ENCODE measurements around the gene P2RX4. TPM values are rescaled to one million over a fixed set of nuclear protein-coding genes. Genes with fewer than 3 reads are reported as not detected.

Gene P2RX4
- total RNA-seq, 1 experiment from 2014 or later = 40.4 TPM

- ChIA-PET CTCF (interaction anchor here (0.6 kb wide), 1 partner anchor 180 kb away, joined by 5 read pairs; no protein-coding TSS in a partner anchor), POLR2A (no interaction called here)
- no peak for TF ChIP-seq CTCF (IDR thresholded peaks at IDR 0.05; ENCODE audit: insufficient read depth in 1 of 2, low read depth in 1 of 2, low read length in 1 of 2, severe bottlenecking in 1 of 2, unreplicated experiment in 1 of 2)
- peaks cover 25% of the 10 kb centered on the region for H3K36me3 Mint-ChIP-seq (ENCODE audit: insufficient read depth, unreplicated experiment)
- no peak overlapping the region for H3K4me3 Mint-ChIP-seq (ENCODE audit: unreplicated experiment)
- no peaks in the 10 kb centered on the region for H3K27me3 ChIP-seq (replicated peaks; ENCODE audit: control insufficient read depth, insufficient read depth, low read length)
- H3K9me3 Mint-ChIP-seq (ENCODE audit: unreplicated experiment) = no peaks in the 10 kb centered on the region
- H3K4me1 ChIP-seq = no peaks in the 10 kb centered on the region
- H3K27ac Mint-ChIP-seq (ENCODE audit: unreplicated experiment) = no peak overlapping the region
- H3K36me3 ChIP-seq (ENCODE audit: control insufficient read depth, insufficient read depth, low read length) = no peaks in the 10 kb centered on the region; the same call in 1 of the 2 replicates
- H3K27me3 Mint-ChIP-seq (ENCODE audit: insufficient read depth, unreplicated experiment) = no peaks in the 10 kb centered on the region
- H3K4me1 Mint-ChIP-seq (ENCODE audit: low read depth, unreplicated experiment) = no peaks in the 10 kb centered on the region
- no peak overlapping the region for H3K4me3 ChIP-seq (ENCODE audit: low read depth, low read length)
- intact Hi-C loops (cut with micrococcal nuclease; ENCODE audit: unreplicated experiment) = no loop called here
- no peaks in the 10 kb centered on the region for H3K9me3 ChIP-seq
- no peak for DNase-seq
- BruUV-seq (replicated peaks) = no TSS peak
Observed at GRCh38 chr12:121263206-121263935, 53.4 kb downstream of the P2RX4 start.

- TF ChIP-seq CTCF (IDR thresholded peaks at IDR 0.05; ENCODE audit: insufficient read depth in 1 of 2, low read depth in 1 of 2, low read length in 1 of 2, severe bottlenecking in 1 of 2, unreplicated experiment in 1 of 2) = no peak
- Mint-ChIP-seq H3K27ac (ENCODE audit: unreplicated experiment) (no peak overlapping the region), H3K27me3 (ENCODE audit: insufficient read depth, unreplicated experiment) (no peaks in the 10 kb centered on the region), H3K4me1 (ENCODE audit: low read depth, unreplicated experiment) (no peaks in the 10 kb centered on the region), H3K9me3 (ENCODE audit: unreplicated experiment) (no peaks in the 10 kb centered on the region), H3K4me3 (ENCODE audit: unreplicated experiment) (no peak overlapping the region), H3K36me3 (ENCODE audit: insufficient read depth, unreplicated experiment) (peaks cover 28% of the 10 kb centered on the region)
- Histone ChIP-seq H3K27me3 (replicated peaks; ENCODE audit: control insufficient read depth, insufficient read depth, low read length) (no peaks in the 10 kb centered on the region), H3K9me3 (no peaks in the 10 kb centered on the region), H3K36me3 (ENCODE audit: control insufficient read depth, insufficient read depth, low read length) (no peaks in the 10 kb centered on the region; the same call in none of the 2 replicates), H3K4me3 (ENCODE audit: low read depth, low read length) (no peak overlapping the region), H3K4me1 (no peaks in the 10 kb centered on the region)
- BruUV-seq (replicated peaks) = no TSS peak
- POLR2A ChIA-PET = no interaction called here
- no peak for DNase-seq
- CTCF ChIA-PET = interaction anchor here (0.6 kb wide), 1 partner anchor 179 kb away, joined by 5 read pairs; no protein-coding TSS in a partner anchor
- intact Hi-C loops (cut with micrococcal nuclease; ENCODE audit: unreplicated experiment) = no loop called here
Observed at GRCh38 chr12:121264135-121264534, 54.2 kb downstream of the P2RX4 start.

GRCh38 chr12:121264951-121265515 lies 55.1 kb downstream of the P2RX4 start:
- no peaks in the 10 kb centered on the region for H3K27me3 ChIP-seq (replicated peaks; ENCODE audit: control insufficient read depth, insufficient read depth, low read length)
- no peak for TF ChIP-seq CTCF (IDR thresholded peaks at IDR 0.05; ENCODE audit: insufficient read depth in 1 of 2, low read depth in 1 of 2, low read length in 1 of 2, severe bottlenecking in 1 of 2, unreplicated experiment in 1 of 2)
- no peak overlapping the region for H3K4me3 ChIP-seq (ENCODE audit: low read depth, low read length)
- no peaks in the 10 kb centered on the region for H3K9me3 ChIP-seq
- intact Hi-C loops (cut with micrococcal nuclease; ENCODE audit: unreplicated experiment) = no loop called here
- H3K36me3 ChIP-seq (ENCODE audit: control insufficient read depth, insufficient read depth, low read length) = no peaks in the 10 kb centered on the region; the same call in none of the 2 replicates
- BruUV-seq (replicated peaks) = no TSS peak
- Mint-ChIP-seq H3K36me3 (ENCODE audit: insufficient read depth, unreplicated experiment) (peaks cover 35% of the 10 kb centered on the region), H3K9me3 (ENCODE audit: unreplicated experiment) (no peaks in the 10 kb centered on the region), H3K27ac (ENCODE audit: unreplicated experiment) (no peak overlapping the region), H3K27me3 (ENCODE audit: insufficient read depth, unreplicated experiment) (no peaks in the 10 kb centered on the region), H3K4me1 (ENCODE audit: low read depth, unreplicated experiment) (no peaks in the 10 kb centered on the region), H3K4me3 (ENCODE audit: unreplicated experiment) (no peak overlapping the region)
- ChIA-PET POLR2A (no interaction called here), CTCF (no interaction called here)
- no peaks in the 10 kb centered on the region for H3K4me1 ChIP-seq
- DNase-seq = no peak
